Endothelial cell of umbilical vein (primary cell): ENCODE measurements around the gene ADCY9. TPM values are rescaled to one million over a fixed set of nuclear protein-coding genes. Genes with fewer than 3 reads are reported as not detected.

ENCODE experiments used
- BruUV-seq: library from RNA; stranded (reverse); fragments of 400-500 nt; replicated peaks from 2 replicates; lab custom pipeline; 2021; lab: Mats Ljungman, UMichigan
- CTCF ChIA-PET: fragments of 300-600, 350-600 bp; sonication (Branson Sonifier 250); formaldehyde crosslinking; loops from one replicate; lab custom pipeline; 2021; ENCODE audit warnings: antibody characterized with exemption, inconsistent platforms; lab: Charles Lee
- POLR2A ChIA-PET: fragments of 300-600, 350-600 bp; sonication (Branson Sonifier 250); formaldehyde crosslinking; loops from one replicate; lab custom pipeline; 2021; ENCODE audit warnings: antibody characterized with exemption, inconsistent platforms; lab: Charles Lee
- DNase-seq: peaks from one replicate; pipeline ENCODE4 v3.0.0-alpha.2; 2011; ENCODE audit warnings: low read depth, low spot score
- FAIRE-seq: peaks from 2 replicates; lab custom pipeline; 2011; peaks lifted over from hg19 to GRCh38; lab: Jason Lieb, UNC
- H2AFZ ChIP-seq: 2 replicates; pipeline ENCODE4 v1.6.0; 2012; ENCODE audit warnings: low read depth, low read length, control low read depth, inconsistent platforms
- H3K27ac ChIP-seq: 2 replicates; pipeline ENCODE4 v1.5.1; 2011; ENCODE audit warnings: low read depth, mild to moderate bottlenecking, control low read depth, low read length, moderate library complexity; ENCODE audit not compliant: insufficient read depth
- H3K27me3 ChIP-seq, 2 experiments: 2 replicates each; pipeline versions ENCODE4 v1.6.0 to v1.6.1; 2011; ENCODE audit warnings: low read length in 2 of 2, mixed read lengths in 1 of 2; ENCODE audit not compliant: control insufficient read depth in 2 of 2, insufficient read depth in 2 of 2
- H3K36me3 ChIP-seq, 2 experiments: 2 replicates in 1 of 2; 3 replicates in 1 of 2; pipeline ENCODE4 v1.5.1; 2011; ENCODE audit warnings: low read length in 2 of 2, mild to moderate bottlenecking in 1 of 2, moderate library complexity in 1 of 2; ENCODE audit not compliant: control insufficient read depth in 2 of 2, insufficient read depth in 2 of 2; ENCODE audit errors: extremely low read depth in 1 of 2
- H3K4me1 ChIP-seq: 3 replicates; pipeline ENCODE4 v1.5.1; 2011; ENCODE audit warnings: mild to moderate bottlenecking, low read length; ENCODE audit not compliant: control insufficient read depth, insufficient read depth; ENCODE audit errors: extremely low read depth
- H3K4me2 ChIP-seq: 2 replicates; pipeline ENCODE4 v1.6.1; 2011; ENCODE audit warnings: low read length, control low read depth, mixed read lengths; ENCODE audit not compliant: insufficient read depth
- H3K4me3 ChIP-seq, 3 experiments: fragments of 200-600 bp in 1 of 3; sonication (generic), shearing (Covaris generic) in 1 of 3; replicated peaks in 1 of 3; 2 replicates each; pipeline ENCODE4 v1.5.1; 2011 to 2016; ENCODE audit warnings: control low read depth in 3 of 3, low read length in 3 of 3, mild to moderate bottlenecking in 2 of 3, inconsistent platforms in 1 of 3, low read depth in 1 of 3, moderate library complexity in 1 of 3; ENCODE audit not compliant: insufficient read depth in 1 of 3
- H3K79me2 ChIP-seq: 2 replicates; pipeline ENCODE4 v1.6.0; 2012; ENCODE audit warnings: low read length, inconsistent platforms; ENCODE audit not compliant: control insufficient read depth, insufficient read depth
- H3K9ac ChIP-seq: replicated peaks from 2 replicates; pipeline ENCODE3; 2011; ENCODE audit warnings: low read length, control low read depth; ENCODE audit not compliant: insufficient read depth; ENCODE audit errors: extremely low read depth
- H3K9me1 ChIP-seq: replicated peaks from 3 replicates; pipeline ENCODE4 v1.6.0; 2011; ENCODE audit warnings: mild to moderate bottlenecking, low read length; ENCODE audit not compliant: control insufficient read depth, insufficient read depth; ENCODE audit errors: extremely low read depth
- H3K9me3 ChIP-seq: replicated peaks from 2 replicates; pipeline ENCODE4 v1.5.1; 2012; ENCODE audit warnings: low read length, inconsistent platforms; ENCODE audit not compliant: control insufficient read depth, insufficient read depth
- H4K20me1 ChIP-seq: replicated peaks from 2 replicates; pipeline ENCODE3; 2011; ENCODE audit warnings: mild to moderate bottlenecking, low read length; ENCODE audit not compliant: control insufficient read depth, insufficient read depth; ENCODE audit errors: extremely low read depth
- CTCF ChIP-seq, 2 donors: IDR thresholded peaks; 1 replicate in 1 of 2; 2 replicates in 1 of 2; pipeline ENCODE4 v1.5.1; 2011; ENCODE audit warnings: low read length in 2 of 2, mild to moderate bottlenecking in 2 of 2, moderate library complexity in 2 of 2, control low read depth in 1 of 2, inconsistent platforms in 1 of 2, low read depth in 1 of 2; ENCODE audit not compliant: insufficient read depth in 1 of 2; ENCODE audit errors: extremely low read depth in 1 of 2
- EZH2 ChIP-seq: IDR thresholded peaks from 2 replicates; pipeline ENCODE4 v1.6.1; 2012; ENCODE audit warnings: borderline replicate concordance, low read depth, mild to moderate bottlenecking, moderate library complexity, low read length, inconsistent platforms; ENCODE audit not compliant: severe bottlenecking
- FOS ChIP-seq: IDR thresholded peaks from 2 replicates; pipeline ENCODE4 v1.6.1; 2011; ENCODE audit warnings: mild to moderate bottlenecking, low read length, moderate library complexity, borderline replicate concordance; ENCODE audit not compliant: insufficient read depth
- GATA2 ChIP-seq: IDR thresholded peaks from 2 replicates; pipeline ENCODE4 v1.7.0; 2011; ENCODE audit warnings: low read depth, mild to moderate bottlenecking, moderate library complexity, mixed read lengths, low read length; ENCODE audit not compliant: insufficient read length, insufficient read depth
- JUN ChIP-seq: IDR thresholded peaks from 2 replicates; pipeline ENCODE4 v1.6.1; 2011; ENCODE audit warnings: borderline replicate concordance, low read depth; ENCODE audit not compliant: insufficient read length, insufficient read depth
- MYC ChIP-seq: IDR thresholded peaks from one replicate; pipeline ENCODE4 v1.6.1; 2011; ENCODE audit warnings: mild to moderate bottlenecking, low read depth, low read length
- POLR2A ChIP-seq: IDR thresholded peaks from 2 replicates; pipeline ENCODE4 v1.6.1; 2012; ENCODE audit warnings: low read depth, mild to moderate bottlenecking, control low read depth, low read length
- POLR2AphosphoS5 ChIP-seq: IDR thresholded peaks from 2 replicates; pipeline ENCODE4 v1.6.1; 2012; ENCODE audit warnings: low read depth, mild to moderate bottlenecking, control low read depth, low read length, moderate library complexity; ENCODE audit not compliant: insufficient read depth
- dilution Hi-C: fragments of 300-500 bp; cut with MboI; formaldehyde crosslinking; loops from one replicate; pipeline ENCODE4 v1.15.0; 2019; ENCODE audit warnings: low sequenced_read_pairs; ENCODE audit not compliant: extremely low pct_ligation_motif_present
- intact Hi-C: fragments of 100-400 bp; cut with micrococcal nuclease; formaldehyde crosslinking; loops from one replicate; pipeline ENCODE4 v1.10.0; 2022
- polyA plus RNA-seq, 4 experiments: library from polyadenylated mRNA; depleted of rRNA in 3 of 4; stranded (reverse) in 3 of 4; unstranded in 1 of 4; fragments of >200 nt; gene quantifications; 2 replicates each; pipeline versions ENCODE4 v1.2.1 to v1.2.3, GENCODE V29; 2011 to 2012; ENCODE audit warnings: missing spikeins in 1 of 4
- total RNA-seq: library from RNA; stranded (reverse); gene quantifications from 2 replicates; pipeline ENCODE4 v1.2.3, GENCODE V29; 2021
- TF ChIP-seq, protein P1 (sequence below): IDR thresholded peaks from 2 replicates; pipeline ENCODE4 v1.6.1; 2011; ENCODE audit not compliant: insufficient read depth, insufficient read length

ADCY9 gene
- total and polyA plus RNA-seq, 2 donors (not counting 3 experiments of a cell fraction or from before 2014, with no cell fraction given): 6.8 to 14.0 TPM

- no peak overlapping the region for H3K27ac ChIP-seq
- FAIRE-seq: peak; percentile 71
Measured at GRCh38 chr16:4115209-4115948, 863 bp downstream of the ADCY9 start.

More at GRCh38 chr16:4115209-4115948, 863 bp downstream of the ADCY9 start:
- ChIA-PET POLR2A (no interaction called here), CTCF (interaction anchor here (0.5 to 5.7 kb wide), 5 partner anchors 102 to 177 kb away, joined by 3 to 33 read pairs (median 3); no protein-coding TSS in a partner anchor)
- TF ChIP-seq MYC (no peak), JUN (no peak), EZH2 (no peak), GATA2 (no peak), POLR2A (no peak), CTCF (IDR thresholded peaks at IDR 0.05; ENCODE audit: extremely low read depth in 1 of 2, insufficient read depth in 1 of 2, low read depth in 1 of 2, low read length in 2 of 2) (no peak), POLR2AphosphoS5 (no peak), FOS (no peak)
- TF ChIP-seq, protein P1, sequence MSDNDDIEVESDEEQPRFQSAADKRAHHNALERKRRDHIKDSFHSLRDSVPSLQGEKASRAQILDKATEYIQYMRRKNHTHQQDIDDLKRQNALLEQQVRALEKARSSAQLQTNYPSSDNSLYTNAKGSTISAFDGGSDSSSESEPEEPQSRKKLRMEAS: no peak
- H3K36me3 ChIP-seq: no peaks in the 10 kb centered on the region
- peak overlapping the region; percentile 75 for H2AFZ ChIP-seq
- H3K9ac ChIP-seq: no peak overlapping the region
- H3K4me3 ChIP-seq: peak overlapping the region; percentile 27 to 67 (median 42)
- peaks cover 17% of the 10 kb centered on the region for H3K4me1 ChIP-seq
- intact Hi-C loops (loop anchor here (2.0 to 5.0 kb wide), 2 partner anchors 67 to 137 kb away; no protein-coding TSS in a partner anchor), dilution Hi-C loops (no loop called here)
- H3K9me1 ChIP-seq: no peaks in the 10 kb centered on the region
- H3K9me3 ChIP-seq: no peaks in the 10 kb centered on the region
- peak overlapping the region; percentile 34 for H3K4me2 ChIP-seq
- no peaks in the 10 kb centered on the region for H4K20me1 ChIP-seq
- H3K27me3 ChIP-seq: no peaks in the 10 kb centered on the region
- peak; percentile 44 for DNase-seq
- no peaks in the 10 kb centered on the region for H3K79me2 ChIP-seq
- no TSS peak for BruUV-seq
